CD4-positive, alpha-beta T cell treated with Interleukin-4 for 4 hours (primary cell): Measurements from ENCODE around the gene PARD3B.

ENCODE experiments used
- DNase-seq: peaks from one replicate; pipeline ENCODE4 v3.0.0-alpha.2; 2020

The PARD3B gene

DNA sequence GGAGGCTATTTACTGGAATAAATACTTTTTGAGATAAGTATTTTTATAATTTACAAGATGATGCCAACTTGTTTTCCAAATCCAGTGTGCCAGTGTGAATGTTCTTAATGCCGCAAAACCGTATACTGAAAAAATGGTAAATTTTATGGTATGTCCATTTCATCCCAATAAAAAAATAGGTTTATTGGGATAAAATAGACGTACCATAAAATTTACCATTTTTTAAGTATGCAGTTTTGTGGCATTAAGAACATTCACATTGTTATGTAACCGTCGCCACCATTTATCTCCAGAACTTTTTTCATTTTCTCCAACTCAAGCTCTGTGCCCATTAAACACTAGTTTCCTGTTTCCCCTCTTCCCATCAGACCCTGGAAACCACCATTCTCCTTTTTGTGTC is 167.9 kb downstream of the PARD3B start:
- DNase-seq, result no peak

DNA sequence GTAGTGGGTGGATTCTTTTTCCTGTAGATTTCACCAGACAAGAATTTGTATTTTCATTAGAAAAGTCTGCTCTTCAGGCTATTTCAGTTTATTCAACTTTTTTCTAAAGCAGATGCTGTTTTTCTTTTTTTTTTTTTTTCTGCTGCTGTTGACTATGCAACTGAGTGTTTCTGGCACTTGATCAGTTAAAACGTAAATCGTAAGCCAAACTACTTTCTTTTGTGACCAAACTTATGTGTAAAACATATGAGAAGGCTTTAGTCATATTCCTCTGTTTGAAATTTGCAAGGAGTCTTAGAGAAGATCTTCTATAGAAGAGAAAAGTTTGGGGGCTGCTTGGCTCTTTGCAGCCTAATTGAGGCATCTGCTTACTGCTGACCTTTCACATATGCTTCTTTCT is 170.1 kb downstream of the PARD3B start:
- no peak for DNase-seq

DNA sequence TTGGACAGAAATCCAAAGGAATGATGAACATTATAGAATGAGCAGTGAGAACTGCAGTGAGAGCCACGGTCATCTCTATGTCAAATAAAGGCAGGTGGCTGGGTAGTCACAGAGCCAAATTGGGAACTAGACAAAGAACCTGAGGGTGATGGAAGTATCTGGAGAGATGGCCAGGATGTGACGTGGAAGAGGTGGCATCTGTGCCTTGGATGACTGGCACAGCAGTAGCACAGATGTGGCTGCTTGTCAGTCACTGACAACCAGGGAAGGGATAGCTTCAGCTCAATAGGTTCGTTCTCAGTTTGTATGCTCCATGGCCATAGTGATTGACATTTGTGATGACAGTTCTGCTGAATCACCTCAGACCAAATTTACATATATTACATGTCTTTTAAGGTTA is 172.3 kb downstream of the PARD3B start:
- DNase-seq, result no peak

DNA sequence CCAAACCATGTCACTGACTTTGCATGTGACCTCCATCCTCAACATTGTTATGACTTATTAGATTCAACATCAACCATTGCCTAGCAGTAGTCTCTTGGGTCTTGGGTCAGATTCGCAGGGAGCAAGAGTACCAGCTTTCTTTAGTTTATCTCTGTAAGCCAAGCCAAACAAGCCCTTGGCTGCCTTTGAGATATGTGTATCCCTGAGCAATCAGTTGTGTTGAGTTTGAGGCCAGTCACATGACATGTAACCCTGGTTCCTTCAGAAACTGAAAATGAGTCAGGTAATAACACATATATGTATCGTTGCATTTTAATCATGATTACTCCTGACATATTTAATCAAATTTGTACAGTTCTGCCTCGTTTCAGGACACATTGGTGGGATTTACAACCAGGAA is 173.3 kb downstream of the PARD3B start:
- DNase-seq, result no peak

DNA sequence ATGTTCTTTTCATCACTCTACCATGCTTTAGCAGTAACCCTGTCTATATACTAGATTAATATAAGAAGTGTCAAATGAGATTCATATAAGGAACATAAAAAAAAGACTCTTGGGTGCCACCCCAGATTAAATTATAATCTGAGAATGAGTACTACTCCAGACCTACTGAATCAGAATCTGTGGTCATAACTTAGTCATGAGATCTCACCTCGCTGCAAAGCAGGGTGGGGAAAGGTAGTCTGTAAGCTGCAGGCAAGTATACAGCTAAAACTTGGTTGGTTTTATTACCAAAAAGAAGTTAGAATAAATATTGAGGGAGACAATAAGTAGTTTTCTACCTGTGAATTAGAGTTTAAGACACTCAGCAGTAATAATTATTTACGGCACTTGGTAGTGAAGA is 175.6 kb downstream of the PARD3B start:
- no peak for DNase-seq

DNA sequence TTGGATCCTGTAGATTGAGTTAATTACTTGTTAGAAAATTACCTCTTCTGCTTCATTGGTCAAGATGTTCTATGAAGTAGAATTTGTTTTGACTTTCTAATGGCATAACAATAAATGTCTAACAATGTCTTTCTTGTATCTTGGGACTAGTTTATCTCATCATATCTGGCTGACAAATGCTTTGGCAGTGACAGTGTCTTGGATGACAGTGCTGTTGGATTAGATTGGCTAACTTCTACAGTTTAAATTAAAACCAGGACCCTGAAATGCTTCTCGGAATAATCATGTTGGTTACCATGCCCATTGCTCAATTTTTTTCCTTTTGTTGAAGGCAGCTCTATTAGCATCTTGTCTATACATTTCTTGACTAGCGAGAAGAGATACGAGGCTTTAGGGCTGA is 176.9 kb downstream of the PARD3B start:
- DNase-seq, result no peak

DNA sequence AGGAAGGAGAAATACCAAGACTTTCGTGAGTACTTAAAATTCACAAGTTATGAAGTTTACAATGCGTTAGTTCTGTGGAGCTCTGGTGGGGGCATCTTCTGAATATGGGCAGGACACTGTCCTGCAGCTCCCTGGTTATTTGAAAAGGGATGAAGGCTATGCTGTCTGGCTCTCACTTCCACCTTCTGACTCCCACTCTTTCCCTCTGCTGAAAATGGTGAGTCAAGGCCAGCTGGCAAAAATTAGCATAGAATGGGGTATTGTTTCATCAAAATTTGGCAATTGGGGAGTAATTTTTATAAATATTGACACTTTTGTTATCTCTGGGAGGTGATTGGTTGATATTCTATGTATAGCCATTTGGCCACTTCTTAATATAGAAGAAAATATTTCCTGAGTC is 177.4 kb downstream of the PARD3B start:
- DNase-seq, result no peak

DNA sequence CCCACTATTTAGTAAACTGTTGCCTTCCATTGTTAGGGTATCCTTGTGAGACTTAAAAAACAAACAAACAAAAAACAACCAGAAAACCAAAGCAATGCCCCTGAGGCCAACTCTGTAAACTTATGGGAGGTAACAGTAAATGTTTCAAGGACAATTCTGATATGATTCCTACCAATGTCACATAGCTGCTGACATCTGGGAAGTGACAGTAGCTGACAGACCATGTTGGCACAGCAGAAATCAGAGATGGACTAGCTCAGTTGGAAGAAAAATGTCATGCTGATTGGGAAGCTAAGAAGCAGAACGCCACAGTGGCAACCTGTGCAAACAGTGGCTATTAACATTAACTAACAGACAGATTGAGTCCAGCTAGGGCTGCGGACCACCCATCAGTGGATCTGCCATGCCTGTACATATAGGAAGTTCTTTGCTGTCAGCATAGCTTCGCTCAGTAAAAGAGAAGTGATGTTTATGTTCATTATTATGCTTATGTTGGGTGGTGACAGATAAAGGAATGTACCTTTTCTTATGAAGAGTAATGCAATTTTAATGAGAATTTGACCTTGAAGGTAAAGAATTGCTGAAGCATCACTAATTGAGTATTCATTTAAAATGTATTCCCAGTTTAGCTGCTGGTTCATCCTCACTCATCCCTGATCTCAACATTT is 180.6 kb downstream of the PARD3B start:
- no peak for DNase-seq

DNA sequence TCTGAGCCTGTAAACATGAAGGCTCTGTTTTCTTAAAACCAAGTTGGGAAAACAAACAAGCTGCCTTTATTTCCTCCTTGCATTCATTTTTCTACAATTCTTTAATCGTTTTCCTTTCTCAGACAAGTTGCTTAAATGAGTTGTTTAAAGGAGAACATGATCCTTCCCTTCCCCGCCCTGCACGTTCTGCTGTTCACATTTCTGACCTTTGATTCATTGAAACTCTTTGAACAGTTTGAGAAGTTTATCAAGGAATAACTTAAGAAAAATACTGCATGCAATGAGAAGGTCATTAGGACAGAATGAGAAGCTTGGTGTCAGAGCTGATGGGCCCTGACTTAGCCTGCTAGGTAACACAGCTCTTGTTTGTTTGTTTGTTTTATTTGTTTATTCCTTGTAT is 181.6 kb downstream of the PARD3B start:
- no peak for DNase-seq

DNA sequence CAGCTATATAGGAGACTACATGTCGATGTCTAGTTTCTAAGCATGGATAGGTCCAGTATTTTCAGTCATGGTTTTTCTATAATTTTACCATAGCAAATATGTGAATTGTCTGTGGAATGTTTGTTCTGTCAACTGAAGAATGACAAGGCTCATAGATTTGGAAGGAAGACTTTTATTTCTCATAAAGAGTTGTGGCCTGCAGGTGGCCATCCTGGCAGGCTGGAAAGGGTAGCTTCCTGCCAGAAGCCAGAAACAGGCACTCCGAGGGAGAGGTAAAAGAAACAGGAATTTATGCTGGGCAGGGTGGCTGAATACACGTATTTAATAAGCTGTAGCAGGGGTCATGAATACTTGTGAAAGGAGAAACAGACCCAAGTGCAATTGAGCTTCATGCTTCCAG is 182.1 kb downstream of the PARD3B start:
- DNase-seq, result no peak

DNA sequence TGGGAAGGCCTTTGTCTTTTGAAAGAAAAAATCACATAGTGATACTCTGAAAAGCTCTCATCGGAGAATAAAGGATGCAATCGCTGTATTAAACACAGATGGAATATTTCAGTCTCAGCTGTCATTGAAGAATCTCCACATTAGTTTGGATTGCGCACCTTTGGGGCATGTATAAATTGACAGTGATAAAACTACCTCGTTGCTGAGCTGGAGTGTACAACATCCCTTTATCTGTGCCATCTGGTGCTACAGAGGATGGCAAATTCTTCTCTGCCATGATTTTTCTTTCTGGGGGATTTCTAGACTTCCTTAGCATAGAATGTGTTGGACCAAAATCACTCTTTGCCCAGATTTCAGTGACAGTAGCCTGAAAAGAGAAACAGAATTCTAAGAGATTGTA is 185.3 kb downstream of the PARD3B start:
- no peak for DNase-seq

DNA sequence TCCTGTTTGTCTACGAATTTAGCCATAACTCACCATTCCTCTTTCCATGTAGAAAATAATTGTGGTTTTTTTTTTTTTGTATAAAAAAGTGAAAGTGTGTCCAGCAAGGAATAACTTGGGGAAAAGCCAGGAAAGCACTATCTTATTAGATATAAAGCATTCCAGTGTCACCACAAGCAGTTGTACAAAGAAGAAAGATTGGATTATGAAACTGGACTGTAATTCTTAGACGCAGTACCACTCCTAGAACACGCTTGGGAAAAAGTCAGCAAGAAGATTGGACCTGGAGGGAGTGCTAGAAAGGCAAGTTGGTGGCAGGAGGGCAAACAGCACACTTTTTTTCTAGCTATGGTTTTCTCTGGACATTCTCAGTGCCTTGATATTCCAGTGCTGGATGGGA is 186.7 kb downstream of the PARD3B start:
- DNase-seq, result no peak

DNA sequence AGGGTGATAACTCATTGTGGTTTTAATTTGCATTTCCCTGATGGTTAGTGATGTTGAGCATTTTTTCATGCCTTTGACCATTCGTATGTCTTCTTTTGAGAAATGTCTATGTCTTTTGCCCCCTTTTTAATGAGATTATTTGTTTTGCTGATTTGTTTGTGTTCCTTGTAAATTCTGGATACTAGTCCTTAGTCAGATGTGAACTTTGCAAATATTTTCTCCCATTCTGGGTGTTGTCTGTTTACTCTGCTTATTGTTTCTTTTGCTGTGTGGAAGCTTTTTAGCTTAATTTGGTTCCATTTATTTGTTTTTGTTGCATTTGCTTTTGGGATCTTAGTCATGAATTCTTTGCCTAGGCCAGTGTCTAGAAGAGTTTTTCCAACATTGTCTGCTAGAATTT is 192.0 kb downstream of the PARD3B start:
- no peak for DNase-seq

DNA sequence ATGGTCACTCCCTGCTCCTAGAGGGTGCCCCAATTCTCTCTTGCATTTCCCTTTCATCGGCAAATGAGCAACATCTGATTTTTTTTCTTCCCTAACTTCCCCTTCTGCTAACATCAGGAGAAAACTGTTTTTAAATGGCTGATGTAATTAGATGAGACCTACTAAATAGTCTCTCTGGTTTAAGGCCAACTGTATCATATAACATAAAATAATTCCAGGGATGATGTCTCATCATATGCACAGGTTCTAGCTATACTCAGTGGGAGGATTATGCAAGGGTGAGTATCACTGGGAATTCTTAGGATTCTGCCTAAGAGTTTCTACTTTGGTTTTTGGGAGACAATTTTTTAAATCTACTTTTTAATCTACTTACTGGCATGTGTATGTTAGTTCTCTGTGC is 193.4 kb downstream of the PARD3B start:
- no peak for DNase-seq

DNA sequence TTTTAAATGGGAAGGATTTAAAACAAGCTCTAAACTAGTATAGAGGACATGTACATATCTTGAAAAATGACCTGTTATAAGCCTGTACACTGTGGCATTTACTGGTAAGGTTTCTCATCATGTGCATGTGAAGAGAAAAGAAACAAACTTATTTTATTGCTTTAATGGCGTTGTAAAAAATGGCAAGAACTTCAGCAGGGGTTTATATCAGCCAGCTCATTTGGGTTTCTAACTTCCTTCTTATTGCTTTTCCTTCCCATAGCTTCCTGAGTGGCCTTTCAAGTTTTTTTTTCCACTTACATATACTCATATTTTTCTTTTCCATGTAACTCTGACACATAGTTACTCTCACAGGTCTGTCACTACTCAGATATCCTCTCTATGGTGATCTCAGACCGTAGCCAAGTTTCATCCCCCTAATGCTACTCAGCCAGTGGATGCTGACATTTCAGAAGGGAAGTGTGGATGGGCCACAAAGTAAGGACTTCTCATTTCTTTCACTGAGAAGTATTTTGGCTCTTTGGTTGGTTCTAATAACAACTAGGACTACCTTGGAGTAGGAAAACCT is 198.2 kb downstream of the PARD3B start:
- DNase-seq, result no peak

DNA sequence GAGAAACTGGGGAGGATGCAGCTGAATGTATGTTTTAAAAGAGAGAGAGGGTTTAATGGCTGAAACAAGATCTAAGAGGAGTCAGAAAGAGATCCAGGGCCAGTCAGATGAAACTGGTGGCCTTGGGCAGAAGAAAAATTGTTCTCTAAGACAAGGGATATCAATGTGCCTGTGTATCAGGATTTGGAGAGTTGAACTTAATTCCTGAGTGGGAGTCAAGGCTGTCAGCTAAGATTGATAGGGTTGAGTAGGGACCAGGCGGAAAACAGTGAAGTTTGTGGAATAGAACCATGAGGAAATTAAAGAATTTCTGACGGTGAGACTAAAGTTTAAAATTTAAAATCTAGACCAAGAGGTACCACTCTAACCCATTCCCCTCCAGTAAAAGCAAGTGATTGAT is 199.2 kb downstream of the PARD3B start:
- no peak for DNase-seq

DNA sequence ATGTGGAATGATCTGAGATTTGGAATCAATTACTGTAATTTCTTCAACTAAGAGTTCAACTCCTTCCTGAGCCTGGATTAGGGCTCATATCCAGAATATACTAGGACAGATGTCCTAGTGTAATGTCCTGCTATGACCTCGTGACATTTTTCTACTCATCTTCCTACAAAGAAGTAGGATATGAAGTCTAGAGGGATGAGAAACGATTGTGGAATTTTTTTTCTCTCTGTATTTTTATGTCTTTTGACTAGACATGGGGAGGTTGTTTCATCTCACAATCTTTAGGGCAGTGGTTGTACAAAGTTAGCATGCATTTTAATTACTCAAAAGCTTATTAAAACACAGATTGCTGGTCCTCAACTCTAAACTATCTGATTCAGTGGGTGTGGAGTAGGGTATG is 203.0 kb downstream of the PARD3B start:
- DNase-seq, result no peak

DNA sequence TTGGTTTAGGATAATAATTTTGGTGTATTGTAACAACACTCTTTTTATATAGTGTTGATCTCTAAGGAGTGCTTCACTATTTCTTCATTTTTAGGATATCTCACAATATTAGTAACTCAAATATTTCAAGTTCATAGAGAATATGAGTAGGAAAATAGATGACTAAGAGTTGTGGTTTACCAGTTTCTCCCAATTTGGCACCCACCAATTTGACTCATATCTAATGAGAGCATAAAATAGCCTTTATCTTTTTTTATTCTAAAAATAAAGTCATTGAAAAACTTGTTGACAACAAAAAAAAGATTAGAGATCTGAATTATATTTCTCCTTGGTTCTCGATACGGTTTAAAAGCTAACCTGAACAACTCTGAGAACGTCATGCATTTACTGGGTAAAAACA is 204.0 kb downstream of the PARD3B start:
- no peak for DNase-seq

DNA sequence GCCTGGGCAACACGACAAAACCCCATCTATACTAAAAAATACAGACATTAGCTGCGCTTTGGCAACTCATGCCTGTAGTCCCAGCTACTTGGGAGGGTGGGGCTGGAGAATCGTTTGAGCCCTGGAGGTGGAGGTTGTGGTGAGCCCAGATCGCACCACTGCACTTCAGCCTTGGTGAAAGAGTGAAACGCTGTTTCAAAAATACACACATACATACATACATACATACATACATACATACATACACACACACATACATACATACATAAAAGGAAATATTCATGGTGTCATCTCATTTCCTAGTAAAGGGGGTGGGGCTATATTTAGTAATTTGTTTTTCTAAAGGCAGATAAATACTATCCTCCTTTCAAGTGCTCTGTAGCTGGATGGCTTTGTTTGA is 205.1 kb downstream of the PARD3B start:
- no peak for DNase-seq

DNA sequence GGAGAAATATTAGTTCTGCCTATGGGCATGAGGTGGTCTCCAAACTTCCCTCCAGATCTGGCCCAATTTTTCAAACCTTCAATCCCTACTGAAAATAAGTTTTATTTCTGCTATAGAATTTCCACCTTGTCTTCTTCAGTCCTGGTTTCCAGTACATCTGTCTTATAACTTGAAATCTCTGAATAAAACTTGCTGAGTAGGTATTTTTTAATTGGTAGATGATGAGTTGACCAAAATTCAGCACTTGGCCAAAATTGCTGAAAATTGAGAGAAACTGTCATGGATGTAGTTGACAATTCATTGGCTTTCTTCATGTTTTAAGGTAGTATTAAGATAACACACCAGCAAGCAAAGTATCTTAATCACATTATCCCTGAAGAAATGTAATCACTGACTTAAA is 206.2 kb downstream of the PARD3B start:
- DNase-seq, result no peak

DNA sequence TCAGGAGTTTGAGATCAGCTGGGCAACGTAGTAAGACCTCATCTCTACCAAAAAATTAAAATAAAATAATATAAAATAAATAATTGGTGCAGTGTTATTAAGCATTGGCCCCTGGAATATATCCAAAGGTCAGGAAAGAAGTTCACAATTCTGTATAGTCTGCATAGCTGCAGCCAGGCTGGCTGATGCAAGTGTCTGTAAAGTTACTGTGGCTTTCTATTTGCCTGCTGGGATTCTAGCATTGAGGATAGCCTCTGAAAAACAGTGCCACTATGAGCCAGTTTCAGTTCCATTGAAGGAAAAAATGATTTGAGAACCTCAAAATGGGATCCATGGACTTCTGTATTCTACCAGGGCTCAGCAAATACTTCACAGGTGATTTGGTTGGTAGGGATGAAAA is 208.6 kb downstream of the PARD3B start:
- DNase-seq, result no peak

DNA sequence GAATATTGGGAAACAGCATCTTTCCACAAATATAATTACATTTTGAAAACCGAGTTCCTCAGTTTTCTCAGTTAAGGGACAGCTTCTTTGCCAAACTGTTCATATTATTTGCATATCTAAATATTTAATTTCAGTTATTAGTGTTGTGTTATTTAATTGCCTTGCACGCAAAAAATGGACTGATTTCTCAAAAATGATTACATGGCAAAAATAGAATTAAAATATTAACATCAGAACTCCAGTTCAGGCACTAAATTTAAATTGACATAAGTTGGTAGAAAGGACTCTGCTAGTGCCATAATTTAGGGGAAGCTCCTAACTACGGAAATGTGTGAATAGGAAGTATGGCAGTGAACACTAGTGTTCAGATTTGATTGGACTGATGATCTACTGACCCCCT is 209.6 kb downstream of the PARD3B start:
- DNase-seq, result no peak

DNA sequence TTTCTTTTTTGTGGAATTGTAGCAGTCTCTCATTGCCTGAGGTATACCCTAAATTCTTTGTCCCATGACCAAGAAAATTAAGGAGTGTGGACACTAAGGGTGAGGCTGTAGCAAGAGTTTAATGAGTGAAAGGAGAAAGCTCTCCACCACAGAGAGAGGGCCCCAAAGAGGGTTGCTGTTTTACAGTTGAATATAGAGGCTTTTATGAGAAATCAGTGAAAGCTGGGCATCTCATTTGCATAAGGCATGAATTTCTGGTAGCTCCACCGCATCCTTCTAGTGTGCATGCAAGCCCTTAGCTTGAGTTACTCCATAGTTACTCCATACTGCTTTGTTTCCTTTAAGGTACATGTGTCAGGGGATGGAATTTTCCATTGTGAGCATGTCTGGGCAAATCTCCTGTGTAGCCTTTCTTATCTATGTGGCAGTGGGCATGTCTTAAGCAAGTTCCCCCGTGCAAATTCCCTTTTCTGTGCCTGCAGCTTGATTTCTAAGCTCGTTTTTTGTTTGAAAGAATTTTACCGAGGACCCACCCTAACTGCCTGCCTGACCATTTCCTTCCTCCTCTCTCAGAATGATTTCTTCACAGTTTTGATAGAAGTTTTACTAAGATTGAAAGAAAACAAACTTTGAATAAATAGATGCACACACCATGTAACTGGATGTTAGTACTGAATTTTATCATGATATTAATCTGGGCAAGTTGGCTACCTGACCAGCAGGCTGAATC is 218.9 kb downstream of the PARD3B start:
- DNase-seq, result no peak

DNA sequence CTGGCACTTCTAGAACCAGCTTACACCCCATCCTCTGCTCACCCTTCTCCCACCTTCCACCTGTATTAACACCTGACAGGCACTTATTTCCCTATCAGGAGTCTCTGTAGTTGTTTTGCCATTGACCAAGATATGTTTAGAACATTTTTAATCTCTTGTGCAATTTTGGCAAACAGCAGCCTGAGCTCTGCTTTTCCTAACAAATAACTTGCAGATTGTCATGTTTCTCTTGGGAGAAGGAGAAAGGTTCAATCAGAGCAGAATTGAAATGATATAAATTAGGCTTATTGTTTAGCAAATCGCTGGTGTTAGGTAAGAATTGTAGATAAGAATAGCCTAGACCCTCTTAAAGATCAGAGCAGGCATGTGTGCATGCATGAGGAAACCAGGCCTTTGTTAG is 225.5 kb downstream of the PARD3B start:
- no peak for DNase-seq

DNA sequence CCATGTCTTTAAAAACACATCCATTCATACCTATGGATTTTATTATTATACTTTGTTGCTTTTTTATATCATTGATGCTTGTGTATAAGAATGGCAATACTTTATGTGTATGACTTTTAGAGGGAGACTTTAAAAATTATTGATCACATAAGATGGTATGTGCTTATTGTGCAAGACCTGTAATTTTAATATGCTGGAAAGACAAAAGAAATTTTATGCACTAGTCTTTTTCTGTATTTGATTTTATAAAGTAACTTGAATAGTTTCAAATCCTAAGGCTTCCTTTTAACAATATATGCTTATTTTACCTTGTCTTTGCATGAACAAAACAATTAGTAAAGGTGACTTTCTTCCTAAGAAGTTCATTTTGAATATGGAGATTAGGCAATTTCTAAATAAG is 226.4 kb downstream of the PARD3B start:
- no peak for DNase-seq
